Breast epithelium (tissue), 4 donors: ENCODE results near the gene TSPAN32. TPM values are rescaled to one million over a fixed set of nuclear protein-coding genes. Genes with fewer than 3 reads are reported as not detected.
"Not testable (repeated sequence)": the region's sequence is repeated elsewhere in the genome, so short reads cannot be mapped to it uniquely, and the experiment has no call there.

ENCODE experiments used
- DNase-seq, 2 donors: peaks; one replicate each; pipeline ENCODE4 v3.0.0-alpha.2; 2019; ENCODE audit warnings: low spot score in 2 of 2
- H3K27ac ChIP-seq, 2 donors: fragments of 200-600 bp; sonication (generic) in 1 of 2; one replicate each; pipeline ENCODE4 v1.5.1; 2016 to 2019; ENCODE audit warnings: mild to moderate bottlenecking in 1 of 2
- H3K27me3 ChIP-seq, 2 donors: fragments of 200-600 bp; sonication (generic) in 1 of 2; one replicate each; pipeline versions ENCODE4 v1.5.1 to v1.6.0; 2017 to 2019; ENCODE audit warnings: control low read depth in 1 of 2, mild to moderate bottlenecking in 1 of 2
- H3K36me3 ChIP-seq: fragments of 200-600 bp; one replicate; pipeline ENCODE4 v1.5.1; 2019
- H3K4me1 ChIP-seq, 2 donors: fragments of 200-600 bp; sonication (generic); one replicate each; pipeline ENCODE4 v1.5.1; 2016 to 2019; ENCODE audit warnings: control low read depth in 1 of 2
- H3K4me3 ChIP-seq, 3 donors: fragments of 200-600 bp; sonication (generic); 1 replicate in 2 of 3; 2 replicates in 1 of 3; pipeline ENCODE4 v1.5.1; 2016 to 2019; ENCODE audit warnings: mild to moderate bottlenecking in 3 of 3, moderate library complexity in 2 of 3
- H3K9me3 ChIP-seq, 2 donors: fragments of 200-600 bp; sonication (generic) in 1 of 2; one replicate each; pipeline ENCODE4 v1.5.1; 2016 to 2019; ENCODE audit warnings: control low read depth in 1 of 2
- POLR2A ChIP-seq: fragments of 450-650 bp; IDR thresholded peaks from one replicate; pipeline ENCODE4 v1.6.1; 2016; ENCODE audit warnings: antibody characterized with exemption, mild to moderate bottlenecking, moderate library complexity
- POLR2AphosphoS5 ChIP-seq, 3 donors: sonication (generic); formaldehyde crosslinking; IDR thresholded peaks; one replicate each; pipeline ENCODE4 v1.6.1; 2017; ENCODE audit warnings: antibody characterized with exemption in 3 of 3
- intact Hi-C: fragments of 100-400 bp; cut with DNase I; formaldehyde crosslinking; loops from one replicate; pipeline ENCODE4 v1.15.1; 2023; ENCODE audit warnings: low total_unique reads
- total RNA-seq, 3 donors: library from RNA; depleted of rRNA; stranded (reverse); fragments of >200 nt; gene quantifications; one replicate each; pipeline ENCODE4 v1.1.0, GENCODE V29; 2016
- TF ChIP-seq, protein P1 (sequence below), 3 donors: fragments of 450-650 bp; IDR thresholded peaks; one replicate each; pipeline ENCODE4 v1.5.1; 2016 to 2017; ENCODE audit warnings: antibody characterized with exemption in 3 of 3, mild to moderate bottlenecking in 3 of 3, moderate library complexity in 3 of 3

Gene TSPAN32
- total RNA-seq, 3 donors from 2014 or later = 0.33 to 2.4 (median 1.0) TPM

DNA sequence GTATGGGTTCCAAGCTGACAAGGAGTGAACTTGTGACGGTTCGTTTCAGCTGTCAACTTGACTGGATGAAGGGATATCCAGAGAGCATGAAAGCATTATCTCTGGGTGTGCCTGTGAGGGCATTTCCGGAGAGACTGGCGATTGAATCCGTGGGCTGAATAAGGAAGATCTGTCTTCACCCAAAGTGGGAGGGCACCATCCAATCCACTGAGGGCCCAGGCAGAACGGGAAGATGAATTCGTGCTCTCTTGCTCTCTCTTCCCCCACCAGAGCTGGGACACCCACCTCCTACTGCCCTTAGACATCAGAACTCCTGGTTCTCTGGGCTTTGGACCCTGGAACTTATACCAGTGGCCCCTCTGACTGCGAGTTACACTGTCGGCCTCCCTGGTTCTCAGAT lies 59.8 kb downstream of the TSPAN32 start:
- Histone ChIP-seq H3K27ac (no peak overlapping the region), H3K27me3 (no peaks in the 10 kb centered on the region), H3K4me3 (no peak overlapping the region), H3K4me1 (no peaks in the 10 kb centered on the region), H3K9me3 (no peaks in the 10 kb centered on the region), H3K36me3 (no peaks in the 10 kb centered on the region)
- no peak for DNase-seq
- no peak for TF ChIP-seq POLR2A
- TF ChIP-seq, protein P1, sequence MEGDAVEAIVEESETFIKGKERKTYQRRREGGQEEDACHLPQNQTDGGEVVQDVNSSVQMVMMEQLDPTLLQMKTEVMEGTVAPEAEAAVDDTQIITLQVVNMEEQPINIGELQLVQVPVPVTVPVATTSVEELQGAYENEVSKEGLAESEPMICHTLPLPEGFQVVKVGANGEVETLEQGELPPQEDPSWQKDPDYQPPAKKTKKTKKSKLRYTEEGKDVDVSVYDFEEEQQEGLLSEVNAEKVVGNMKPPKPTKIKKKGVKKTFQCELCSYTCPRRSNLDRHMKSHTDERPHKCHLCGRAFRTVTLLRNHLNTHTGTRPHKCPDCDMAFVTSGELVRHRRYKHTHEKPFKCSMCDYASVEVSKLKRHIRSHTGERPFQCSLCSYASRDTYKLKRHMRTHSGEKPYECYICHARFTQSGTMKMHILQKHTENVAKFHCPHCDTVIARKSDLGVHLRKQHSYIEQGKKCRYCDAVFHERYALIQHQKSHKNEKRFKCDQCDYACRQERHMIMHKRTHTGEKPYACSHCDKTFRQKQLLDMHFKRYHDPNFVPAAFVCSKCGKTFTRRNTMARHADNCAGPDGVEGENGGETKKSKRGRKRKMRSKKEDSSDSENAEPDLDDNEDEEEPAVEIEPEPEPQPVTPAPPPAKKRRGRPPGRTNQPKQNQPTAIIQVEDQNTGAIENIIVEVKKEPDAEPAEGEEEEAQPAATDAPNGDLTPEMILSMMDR (IDR thresholded peaks at IDR 0.05) = no peak
- no peak for TF ChIP-seq POLR2AphosphoS5 (IDR thresholded peaks at IDR 0.05)
- intact Hi-C loops = no loop called here

DNA sequence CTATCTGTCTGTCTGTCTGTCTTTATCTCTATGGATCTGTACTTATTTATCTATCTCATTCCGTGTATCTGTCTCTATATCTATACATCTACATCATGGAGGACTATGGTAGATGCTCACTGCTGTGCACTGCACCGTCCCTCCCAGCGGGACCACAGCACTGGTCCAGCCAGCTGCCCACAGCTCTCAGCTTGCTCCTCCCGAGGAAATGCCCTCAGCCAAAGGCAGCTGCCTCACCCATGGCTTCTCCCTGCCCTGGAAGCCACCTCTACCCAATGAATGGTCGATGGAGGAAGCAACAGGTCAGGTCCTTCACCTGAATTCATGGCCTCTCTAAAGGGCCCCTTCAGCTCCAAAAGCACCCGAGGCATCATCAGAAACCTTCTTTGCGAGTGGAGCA lies 60.6 kb downstream of the TSPAN32 start:
- intact Hi-C loops = no loop called here
- peak in 1 of 2 donors; percentile 34 for DNase-seq
- Histone ChIP-seq H3K36me3 (no peaks in the 10 kb centered on the region), H3K27ac (no peak overlapping the region), H3K9me3 (no peaks in the 10 kb centered on the region), H3K27me3 (no peaks in the 10 kb centered on the region), H3K4me3 (no peak overlapping the region), H3K4me1 (no peaks in the 10 kb centered on the region)
- TF ChIP-seq POLR2AphosphoS5 (IDR thresholded peaks at IDR 0.05) (no peak), POLR2A (no peak)
- TF ChIP-seq, protein P1 (IDR thresholded peaks at IDR 0.05) = no peak

DNA sequence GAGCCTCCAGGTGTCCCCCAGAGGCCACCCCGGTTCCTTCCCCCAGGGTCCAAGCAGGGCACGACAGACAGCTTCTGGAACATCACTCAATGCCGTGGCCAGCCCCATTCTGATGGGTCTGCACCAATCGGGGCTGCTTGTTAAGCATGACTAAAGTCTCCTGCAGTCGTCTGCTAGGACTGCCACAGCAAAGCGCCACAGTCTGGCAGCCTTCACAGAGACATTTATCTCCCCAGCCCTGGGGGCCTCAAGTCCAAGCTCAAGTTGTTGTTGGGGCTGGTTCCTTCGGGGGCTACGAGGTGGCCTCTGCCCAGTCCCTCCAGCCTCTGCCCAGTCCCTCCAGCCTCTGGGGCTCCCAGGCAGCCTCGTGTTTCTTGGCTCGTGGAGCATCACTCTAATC lies 61.3 kb downstream of the TSPAN32 start:
- no peaks in the 10 kb centered on the region for H3K36me3 ChIP-seq
- H3K27ac ChIP-seq = no peak overlapping the region
- no peaks in the 10 kb centered on the region for H3K4me1 ChIP-seq
- TF ChIP-seq POLR2AphosphoS5 (IDR thresholded peaks at IDR 0.05) (no peak), POLR2A (no peak)
- intact Hi-C loops = no loop called here
- no peaks in the 10 kb centered on the region for H3K27me3 ChIP-seq
- no peak overlapping the region for H3K4me3 ChIP-seq
- peak in 1 of 2 donors; percentile 25 for DNase-seq
- H3K9me3 ChIP-seq = no peaks in the 10 kb centered on the region

DNA sequence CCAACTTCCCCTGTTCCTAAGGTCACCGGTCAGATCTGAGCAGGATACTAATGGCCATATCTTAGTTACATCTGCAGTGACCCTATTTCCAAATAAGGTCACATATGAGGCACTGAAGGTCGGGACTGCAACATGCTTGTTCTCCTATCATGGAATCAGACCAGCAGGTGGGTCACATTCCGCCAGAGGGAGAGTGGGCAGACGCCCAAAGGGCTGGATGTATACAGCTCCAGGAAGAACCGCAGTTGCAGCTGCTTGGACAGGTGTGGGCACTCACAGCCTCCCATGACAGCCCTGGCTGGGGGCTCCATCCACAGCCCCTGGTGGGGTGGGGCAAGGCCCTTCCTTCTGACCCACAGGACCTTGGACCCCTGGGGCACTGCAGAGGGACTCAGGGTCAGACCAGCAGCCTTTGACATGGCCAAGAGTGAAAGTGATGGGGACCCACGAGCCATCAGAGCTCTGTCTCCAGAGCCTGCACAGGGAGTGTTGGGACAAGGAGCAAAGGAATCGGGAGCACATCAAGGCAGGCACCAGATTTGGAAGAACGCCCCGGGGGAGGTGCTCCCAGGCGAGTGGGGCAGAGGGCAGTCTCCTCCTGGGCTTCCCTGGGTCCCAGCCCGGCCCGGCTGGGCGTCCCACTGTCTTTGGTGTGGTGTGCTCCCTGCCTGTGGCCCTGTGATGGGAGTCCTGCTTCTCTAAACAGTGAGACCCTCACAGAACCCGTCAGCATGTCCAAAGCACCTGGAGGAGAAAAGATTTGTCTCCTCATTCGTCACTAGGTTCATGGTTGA lies 62.0 kb downstream of the TSPAN32 start:
- TF ChIP-seq POLR2A (no peak), POLR2AphosphoS5 (IDR thresholded peaks at IDR 0.05) (no peak)
- TF ChIP-seq, protein P1 (IDR thresholded peaks at IDR 0.05) = no peak
- intact Hi-C loops = no loop called here

DNA sequence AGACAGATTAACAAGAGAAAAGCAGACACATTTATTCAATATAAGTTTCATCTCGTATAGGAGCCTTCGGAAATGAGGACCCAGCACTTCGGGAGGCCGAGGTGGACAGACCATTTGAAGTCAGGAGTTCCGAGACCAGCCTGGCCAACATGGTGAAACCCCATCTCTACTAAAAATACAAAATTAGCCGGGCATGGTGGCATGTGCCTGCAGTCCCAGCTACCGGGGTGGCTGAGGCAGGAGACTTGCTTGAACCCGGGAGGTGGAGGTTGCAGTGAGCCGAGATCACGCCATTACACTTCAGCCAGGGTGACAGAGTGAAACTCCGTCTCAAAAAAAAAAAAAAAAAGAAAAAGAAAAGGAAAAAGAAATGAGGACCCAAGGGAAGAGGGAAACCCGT lies 62.6 kb downstream of the TSPAN32 start:
- H3K36me3 ChIP-seq, H3K4me1 ChIP-seq, H3K27me3 ChIP-seq, H3K9me3 ChIP-seq, DNase-seq, H3K4me3 ChIP-seq, intact Hi-C loops, H3K27ac ChIP-seq: not testable (repeated sequence)

More for the DNA sequence above, 62.0 kb downstream of the TSPAN32 start:
- no peaks in the 10 kb centered on the region for H3K27me3 ChIP-seq
- H3K4me1 ChIP-seq = no peaks in the 10 kb centered on the region
- no peaks in the 10 kb centered on the region for H3K36me3 ChIP-seq
- no peaks in the 10 kb centered on the region for H3K9me3 ChIP-seq
- DNase-seq = no peak
- H3K27ac ChIP-seq = no peak overlapping the region
- no peak overlapping the region for H3K4me3 ChIP-seq

DNA sequence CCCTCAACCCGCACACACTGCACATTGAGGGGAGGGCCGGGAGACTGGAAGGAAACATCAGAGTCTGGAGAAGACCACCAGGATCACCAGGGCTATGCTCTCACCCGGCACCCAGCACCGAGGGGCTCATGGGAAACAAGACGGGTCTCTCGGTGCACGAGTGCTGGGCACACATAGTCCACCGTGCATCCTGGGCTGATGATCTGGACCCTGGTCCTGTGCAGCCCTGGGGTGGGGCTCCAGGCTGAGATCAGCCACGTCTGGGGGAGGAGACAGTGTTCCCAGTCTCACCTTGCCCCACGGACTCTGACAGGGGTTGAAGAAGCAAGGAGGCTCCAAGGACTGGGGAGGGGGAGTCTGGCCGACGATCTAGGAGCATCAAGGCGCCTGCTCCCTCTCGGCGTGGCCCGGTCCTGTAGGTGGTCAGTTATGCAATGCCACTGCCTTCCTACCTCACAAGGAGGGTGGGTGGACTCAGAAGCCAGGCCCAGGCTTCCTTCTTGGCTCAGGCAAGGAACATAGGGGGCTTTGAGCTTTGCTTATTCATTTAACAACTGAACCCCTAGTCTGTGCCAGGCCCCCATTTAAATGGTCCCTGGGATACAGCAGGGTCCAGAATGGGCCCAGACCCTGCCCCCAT lies 63.9 kb downstream of the TSPAN32 start:
- H3K4me3 ChIP-seq = peak overlapping the region in 2 of 3 donors; percentile 10 to 49
- H3K9me3 ChIP-seq = no peaks in the 10 kb centered on the region
- H3K27me3 ChIP-seq = no peaks in the 10 kb centered on the region
- DNase-seq = no peak
- intact Hi-C loops = no loop called here
- H3K36me3 ChIP-seq = no peaks in the 10 kb centered on the region
- H3K4me1 ChIP-seq = no peaks in the 10 kb centered on the region
- H3K27ac ChIP-seq = peak overlapping the region; percentile 68 to 77
- no peak for TF ChIP-seq POLR2AphosphoS5 (IDR thresholded peaks at IDR 0.05)
- TF ChIP-seq, protein P1 (IDR thresholded peaks at IDR 0.05) = no peak
- TF ChIP-seq POLR2A = no peak
